Trophoblast cell (in vitro differentiated cells and primary cell): Measurements from ENCODE around the gene LDAH.

ENCODE experiments used
- DNase-seq, 2 donors: peaks; one replicate each; pipeline ENCODE4 v3.0.0-alpha.2; 2016
- H2AFZ ChIP-seq: 2 replicates; pipeline ENCODE4 v1.6.1; 2013; ENCODE audit warnings: low read length, moderate library complexity, mild to moderate bottlenecking; ENCODE audit not compliant: insufficient read depth, poor library complexity
- H2AK5ac ChIP-seq: 2 replicates; pipeline ENCODE4 v1.6.1; 2013; ENCODE audit warnings: mild to moderate bottlenecking, low read length
- H2BK120ac ChIP-seq: 2 replicates; pipeline ENCODE4 v1.6.1; 2013; ENCODE audit warnings: low read length, mild to moderate bottlenecking, moderate library complexity; ENCODE audit not compliant: insufficient read depth, poor library complexity
- H2BK12ac ChIP-seq: 2 replicates; pipeline ENCODE4 v1.6.1; 2013; ENCODE audit warnings: mild to moderate bottlenecking, low read length, moderate library complexity
- H2BK5ac ChIP-seq: 2 replicates; pipeline ENCODE4 v1.6.1; 2013; ENCODE audit warnings: low read length, low read depth, moderate library complexity, mild to moderate bottlenecking; ENCODE audit not compliant: poor library complexity
- H3K14ac ChIP-seq: 2 replicates; pipeline ENCODE4 v1.6.1; 2013; ENCODE audit warnings: mild to moderate bottlenecking, low read length
- H3K18ac ChIP-seq: 2 replicates; pipeline ENCODE4 v1.6.1; 2013; ENCODE audit warnings: mild to moderate bottlenecking, low read length
- H3K23ac ChIP-seq: 2 replicates; pipeline ENCODE4 v1.6.1; 2013; ENCODE audit warnings: low read length
- H3K27ac ChIP-seq: 2 replicates; pipeline ENCODE4 v1.5.1; 2013; ENCODE audit warnings: low read depth, mild to moderate bottlenecking, inconsistent platforms, low read length, moderate library complexity
- H3K27me3 ChIP-seq: 2 replicates; pipeline ENCODE4 v1.6.1; 2013; ENCODE audit warnings: inconsistent platforms, mild to moderate bottlenecking, low read length, moderate library complexity; ENCODE audit not compliant: insufficient read depth
- H3K36me3 ChIP-seq, 2 experiments: 1 replicate in 1 of 2; 2 replicates in 1 of 2; pipeline ENCODE4 v1.6.1; 2013; ENCODE audit warnings: low read length in 2 of 2, mild to moderate bottlenecking in 2 of 2, moderate library complexity in 1 of 2; ENCODE audit not compliant: insufficient read depth in 2 of 2, control insufficient read depth in 1 of 2
- H3K4ac ChIP-seq: 2 replicates; pipeline ENCODE4 v1.6.1; 2013; ENCODE audit warnings: low read depth, mild to moderate bottlenecking, low read length, moderate library complexity
- H3K4me1 ChIP-seq, 2 experiments: 1 replicate in 1 of 2; 2 replicates in 1 of 2; pipeline ENCODE4 v1.6.1; 2013; ENCODE audit warnings: low read length in 2 of 2, mild to moderate bottlenecking in 2 of 2, moderate library complexity in 1 of 2; ENCODE audit not compliant: insufficient read depth in 2 of 2, control insufficient read depth in 1 of 2
- H3K4me2 ChIP-seq: 2 replicates; pipeline ENCODE4 v1.6.1; 2013; ENCODE audit warnings: inconsistent platforms, mild to moderate bottlenecking, low read length, moderate library complexity
- H3K4me3 ChIP-seq: 2 replicates; pipeline ENCODE4 v1.5.1; 2013; ENCODE audit warnings: mild to moderate bottlenecking, low read depth, low read length, inconsistent platforms
- H3K79me1 ChIP-seq: one replicate; pipeline ENCODE4 v1.6.1; 2013; ENCODE audit warnings: low read length
- H3K79me2 ChIP-seq: 2 replicates; pipeline ENCODE4 v1.6.1; 2013; ENCODE audit warnings: low read length, mild to moderate bottlenecking; ENCODE audit not compliant: control insufficient read depth, insufficient read depth, poor library complexity
- H3K9ac ChIP-seq: 2 replicates; pipeline ENCODE4 v1.6.1; 2013; ENCODE audit warnings: mild to moderate bottlenecking, low read length
- H3K9me3 ChIP-seq: 2 replicates; pipeline ENCODE4 v1.6.1; 2013; ENCODE audit warnings: low read depth, mild to moderate bottlenecking, control low read depth, inconsistent platforms, low read length; ENCODE audit not compliant: insufficient read depth
- H4K12ac ChIP-seq: 2 replicates; pipeline ENCODE4 v1.6.1; 2013; ENCODE audit warnings: low read depth, mild to moderate bottlenecking, low read length, moderate library complexity
- H4K8ac ChIP-seq: 2 replicates; pipeline ENCODE4 v1.6.1; 2013; ENCODE audit warnings: low read depth, mild to moderate bottlenecking, low read length, moderate library complexity
- H4K91ac ChIP-seq: one replicate; pipeline ENCODE4 v1.6.1; 2013; ENCODE audit warnings: low read depth, mild to moderate bottlenecking, low read length, moderate library complexity
- WGBS: extraction: QIAGEN DNeasy Blood & Tissue Kit; methylation state at CpG from one replicate; pipeline ENCODE4 v1.1.7; 2013; ENCODE audit warnings: missing lambda C conversion rate; ENCODE audit not compliant: insufficient read length, insufficient coverage; ENCODE audit errors: extremely low coverage; 5-methylcytosine and 5-hydroxymethylcytosine counted together

The LDAH gene

DNA sequence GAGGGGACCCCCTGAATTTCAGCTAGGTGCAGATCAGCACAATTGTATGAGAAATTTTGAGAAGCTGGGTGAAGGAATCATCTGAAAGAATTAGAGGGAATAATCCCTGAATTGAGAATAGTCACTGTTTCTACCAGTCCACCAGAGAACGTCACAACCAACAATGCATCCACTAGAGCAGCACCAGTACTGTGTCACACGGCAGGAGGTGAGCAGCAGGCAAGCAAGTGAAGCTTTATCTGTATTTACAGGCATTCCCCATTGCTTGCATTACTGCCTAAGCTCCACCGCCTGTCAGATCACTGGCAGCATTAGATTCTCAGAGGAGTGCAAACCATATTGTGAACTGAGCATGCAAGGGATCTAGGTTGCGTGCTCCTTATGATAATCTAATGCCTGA, 115.3 kb downstream of the LDAH start:
- Histone ChIP-seq H3K4me1 (no peaks in the 10 kb centered on the region), H3K36me3 (peaks cover 0 to 7% of the 10 kb centered on the region in 2 experiments), H2AFZ (no peak overlapping the region), H3K27me3 (no peaks in the 10 kb centered on the region), H2BK5ac (no peak overlapping the region), H3K9ac (no peak overlapping the region), H3K79me1 (no peaks in the 10 kb centered on the region), H3K4me3 (no peak overlapping the region), H4K12ac (no peak overlapping the region), H3K79me2 (no peaks in the 10 kb centered on the region), H3K23ac (no peak overlapping the region), H4K8ac (no peak overlapping the region), H2BK120ac (no peak overlapping the region), H4K91ac (no peak overlapping the region), H3K27ac (no peak overlapping the region), H3K14ac (no peak overlapping the region), H3K4me2 (no peak overlapping the region), H2AK5ac (no peak overlapping the region), H2BK12ac (no peak overlapping the region), H3K9me3 (peaks cover 2% of the 10 kb centered on the region), H3K4ac (no peak overlapping the region), H3K18ac (no peak overlapping the region)
- no CpG with 5 or more reads among the region's 4 CpGs for WGBS
- DNase-seq = no peak

DNA sequence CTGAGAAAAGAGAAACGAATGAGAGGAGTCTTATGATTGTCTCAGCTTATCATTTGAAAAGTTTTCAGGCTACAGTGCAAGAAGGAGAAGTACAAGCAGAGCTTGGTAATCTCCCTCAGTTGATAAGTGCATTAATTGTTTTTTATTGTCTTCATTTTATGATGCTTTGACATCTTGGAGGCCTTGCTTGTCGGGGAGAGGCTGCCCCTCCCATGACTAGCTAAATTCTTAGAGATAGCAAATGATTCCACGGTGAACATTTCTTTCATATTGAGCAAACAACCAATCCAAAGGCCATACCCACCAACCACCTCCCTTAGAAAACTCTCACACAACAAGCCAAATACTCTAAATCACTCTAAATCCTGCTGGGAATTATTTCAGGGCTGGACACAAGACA, 116.1 kb downstream of the LDAH start:
- H3K27me3 ChIP-seq = no peaks in the 10 kb centered on the region
- H3K79me1 ChIP-seq = no peaks in the 10 kb centered on the region
- no peak overlapping the region for H3K27ac ChIP-seq

DNA sequence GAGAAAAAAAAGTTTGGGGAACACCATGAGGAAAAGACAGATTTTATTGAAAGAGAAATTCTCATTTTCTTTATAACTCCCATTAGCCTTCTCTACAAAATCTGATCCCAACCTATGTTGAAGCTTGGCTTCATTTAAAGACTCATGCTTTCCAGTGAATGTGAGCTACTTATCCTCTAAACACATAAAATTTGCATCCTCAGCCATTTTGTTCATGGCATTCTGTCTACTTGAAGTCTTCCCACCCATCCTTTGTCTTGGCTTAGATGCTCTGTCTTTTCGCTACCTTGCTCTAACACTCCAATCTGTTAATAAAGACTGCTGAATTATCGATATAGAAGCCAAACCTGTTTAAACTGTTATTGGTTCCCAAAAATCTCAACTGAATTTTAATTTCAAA, 116.7 kb downstream of the LDAH start:
- DNase-seq = no peak
- no peak overlapping the region for H2AK5ac ChIP-seq
- H4K8ac ChIP-seq = no peak overlapping the region
- H2BK12ac ChIP-seq = no peak overlapping the region
- no peak overlapping the region for H3K14ac ChIP-seq
- no peak overlapping the region for H3K4ac ChIP-seq
- H2AFZ ChIP-seq = no peak overlapping the region
- no peaks in the 10 kb centered on the region for H3K4me1 ChIP-seq
- H3K9ac ChIP-seq = no peak overlapping the region
- H3K18ac ChIP-seq = no peak overlapping the region
- peaks cover 2% of the 10 kb centered on the region for H3K9me3 ChIP-seq
- H4K12ac ChIP-seq = no peak overlapping the region
- no peak overlapping the region for H4K91ac ChIP-seq
- H3K23ac ChIP-seq = no peak overlapping the region
- H3K4me2 ChIP-seq = no peak overlapping the region
- H2BK120ac ChIP-seq = no peak overlapping the region
- H3K27ac ChIP-seq = no peak overlapping the region
- no peak overlapping the region for H3K4me3 ChIP-seq
- WGBS = no CpG with 5 or more reads among the region's 2 CpGs
- H3K36me3 ChIP-seq = peaks cover 0 to 1% of the 10 kb centered on the region in 2 experiments
- H2BK5ac ChIP-seq = no peak overlapping the region
- H3K79me1 ChIP-seq = no peaks in the 10 kb centered on the region
- H3K27me3 ChIP-seq = no peaks in the 10 kb centered on the region
- H3K79me2 ChIP-seq = no peaks in the 10 kb centered on the region

More for the DNA sequence above, 116.1 kb downstream of the LDAH start:
- Histone ChIP-seq H3K23ac (no peak overlapping the region), H2BK120ac (no peak overlapping the region), H2AK5ac (no peak overlapping the region), H2BK12ac (no peak overlapping the region), H4K12ac (no peak overlapping the region), H4K8ac (no peak overlapping the region), H3K4me3 (no peak overlapping the region), H3K4ac (no peak overlapping the region), H3K9me3 (peaks cover 2% of the 10 kb centered on the region), H3K4me2 (no peak overlapping the region), H3K9ac (no peak overlapping the region), H3K4me1 (no peaks in the 10 kb centered on the region), H2BK5ac (no peak overlapping the region), H3K18ac (no peak overlapping the region), H3K36me3 (peaks cover 0 to 7% of the 10 kb centered on the region in 2 experiments), H3K79me2 (no peaks in the 10 kb centered on the region), H4K91ac (no peak overlapping the region), H3K14ac (no peak overlapping the region), H2AFZ (no peak overlapping the region)
- WGBS = no CpG with 5 or more reads among the region's 3 CpGs
- DNase-seq = no peak

DNA sequence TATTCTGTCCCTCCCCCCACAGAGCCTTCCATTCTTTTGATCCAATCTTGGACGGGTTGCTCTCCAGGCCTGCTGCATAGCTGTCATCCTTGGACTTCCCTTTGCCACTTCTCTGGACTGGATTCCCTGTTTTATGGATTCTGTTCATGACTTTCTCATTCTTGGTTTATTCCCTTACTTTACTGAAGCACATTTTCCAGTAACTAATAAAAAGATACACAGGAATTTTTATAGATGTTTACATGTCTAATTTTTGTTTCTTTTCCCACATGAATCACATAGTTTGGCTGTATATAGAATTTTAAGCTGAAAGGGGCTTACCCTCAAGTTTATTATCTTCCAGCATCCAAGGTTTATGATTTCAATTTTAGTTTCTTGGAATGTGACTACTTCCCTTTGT, 118.0 kb downstream of the LDAH start:
- Histone ChIP-seq H2BK12ac (no peak overlapping the region), H3K9me3 (peaks cover 2% of the 10 kb centered on the region), H3K27ac (no peak overlapping the region), H3K4ac (no peak overlapping the region), H3K79me1 (no peaks in the 10 kb centered on the region), H2BK120ac (no peak overlapping the region), H3K14ac (no peak overlapping the region), H3K4me3 (no peak overlapping the region), H3K36me3 (no peaks in the 10 kb centered on the region), H3K4me2 (no peak overlapping the region), H4K91ac (no peak overlapping the region), H2AK5ac (no peak overlapping the region), H2AFZ (no peak overlapping the region), H2BK5ac (no peak overlapping the region), H3K4me1 (no peaks in the 10 kb centered on the region), H3K23ac (no peak overlapping the region), H3K79me2 (no peaks in the 10 kb centered on the region), H4K8ac (no peak overlapping the region), H4K12ac (no peak overlapping the region), H3K27me3 (no peaks in the 10 kb centered on the region), H3K18ac (no peak overlapping the region), H3K9ac (no peak overlapping the region)
- DNase-seq = no peak
- no CpG with 5 or more reads among the region's 1 CpG for whole genome bisulfite sequencing
